Smooth muscle cell (in vitro differentiated cells): ENCODE results near the gene FOXQ1. TPM values are rescaled to one million over a fixed set of nuclear protein-coding genes. Genes with fewer than 3 reads are reported as not detected.

Experiments used
- DNase-seq: peaks from one replicate; lab custom pipeline; 2025; ENCODE audit not compliant: unreplicated experiment; lab: John Stamatoyannopoulos, UW
- H2AFZ ChIP-seq: fragments of 200-600 bp; sonication (generic); 2 replicates; pipeline ENCODE4 v1.6.0; 2016; ENCODE audit warnings: antibody characterized with exemption, low read depth, mild to moderate bottlenecking
- H3F3A ChIP-seq: fragments of 200-600 bp; sonication (generic); 2 replicates; pipeline ENCODE4 v1.6.0; 2017; ENCODE audit warnings: antibody characterized with exemption, low read depth
- H3K27ac ChIP-seq: fragments of 200-600 bp; sonication (generic); 2 replicates; pipeline ENCODE4 v1.5.1; 2016; ENCODE audit warnings: low read depth, mild to moderate bottlenecking
- H3K27me3 ChIP-seq: fragments of 200-600 bp; sonication (generic); 2 replicates; pipeline ENCODE4 v1.6.1; 2016; ENCODE audit warnings: low read depth, mild to moderate bottlenecking
- H3K36me3 ChIP-seq: fragments of 200-600 bp; sonication (generic); 2 replicates; pipeline ENCODE4 v1.5.1; 2016; ENCODE audit warnings: low read depth
- H3K4me1 ChIP-seq: fragments of 200-600 bp; sonication (generic); 2 replicates; pipeline ENCODE4 v1.5.1; 2016; ENCODE audit warnings: low read depth
- H3K4me2 ChIP-seq: fragments of 200-600 bp; sonication (generic); 2 replicates; pipeline ENCODE4 v1.6.0; 2016; ENCODE audit warnings: mild to moderate bottlenecking
- H3K4me3 ChIP-seq: fragments of 200-600 bp; sonication (generic); 2 replicates; pipeline ENCODE4 v1.5.1; 2016; ENCODE audit warnings: mild to moderate bottlenecking
- H3K79me2 ChIP-seq: fragments of 200-600 bp; sonication (generic); 2 replicates; pipeline ENCODE4 v1.6.0; 2016; ENCODE audit warnings: low read depth, mild to moderate bottlenecking
- H3K9ac ChIP-seq: fragments of 200-600 bp; sonication (generic); 2 replicates; pipeline ENCODE4 v1.6.0; 2016; ENCODE audit warnings: low read depth
- H3K9me3 ChIP-seq: fragments of 200-600 bp; sonication (generic); replicated peaks from 2 replicates; pipeline ENCODE4 v1.5.1; 2016; ENCODE audit warnings: low read depth
- H4K20me1 ChIP-seq: fragments of 200-600 bp; sonication (generic); 2 replicates; pipeline ENCODE4 v1.6.0; 2016; ENCODE audit warnings: low read depth
- WGBS: methylation state at CpG from one replicate; pipeline ENCODE4 v1.1.7; 2016; ENCODE audit warnings: low lambda C conversion rate; 5-methylcytosine and 5-hydroxymethylcytosine counted together
- polyA plus RNA-seq: library from polyadenylated mRNA; unstranded; fragments of >200 nt; fragmentation: Nextera tagmentation; extraction: Ambion mirVana; gene quantifications from 2 replicates; pipeline ENCODE4 v1.2.1, GENCODE V29; 2016
- total RNA-seq: library from RNA; depleted of rRNA; stranded (reverse); fragments of >200 nt; gene quantifications from 2 replicates; pipeline ENCODE4 v1.2.3, GENCODE V29; 2014
- TF ChIP-seq, protein P1 (sequence below): fragments of 200-600 bp; sonication (generic); IDR thresholded peaks from 2 replicates; pipeline ENCODE4 v1.5.1; 2017; ENCODE audit warnings: borderline replicate concordance, mild to moderate bottlenecking, antibody characterized with exemption; ENCODE audit not compliant: insufficient read depth, poor library complexity, severe bottlenecking

Gene FOXQ1
- total and polyA plus RNA-seq, 2 experiments from 2014 or later, result 6.6 to 10.0 TPM

GRCh38 chr6:1283501-1283900 lies 28.4 kb upstream of the FOXQ1 start:
- WGBS, result 56% methylated on average over 3 of the region's 3 CpGs
- no peaks in the 10 kb centered on the region for H3K27me3 ChIP-seq
- H3K27ac ChIP-seq, result no peak overlapping the region

DNA sequence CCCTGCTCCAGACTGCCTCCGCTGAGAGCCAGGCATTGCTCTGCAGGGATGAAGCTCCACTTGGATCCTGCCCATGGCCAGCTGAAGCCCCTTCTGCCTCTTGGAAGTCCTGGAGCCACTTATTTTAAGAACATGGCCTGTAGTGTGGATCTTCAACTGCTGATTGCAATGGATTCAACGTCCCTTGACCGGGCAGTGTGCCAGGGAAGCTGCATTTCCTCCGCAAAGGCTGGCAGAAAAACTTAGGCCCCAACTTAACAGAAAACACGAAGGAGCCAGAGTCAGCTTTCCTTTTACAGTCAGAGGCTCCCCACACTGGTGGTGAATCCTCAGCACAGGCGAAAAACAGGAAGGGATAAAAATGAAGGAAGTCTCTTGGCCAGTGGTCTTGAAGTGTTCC lies 26.3 kb upstream of the FOXQ1 start:
- TF ChIP-seq, protein P1, sequence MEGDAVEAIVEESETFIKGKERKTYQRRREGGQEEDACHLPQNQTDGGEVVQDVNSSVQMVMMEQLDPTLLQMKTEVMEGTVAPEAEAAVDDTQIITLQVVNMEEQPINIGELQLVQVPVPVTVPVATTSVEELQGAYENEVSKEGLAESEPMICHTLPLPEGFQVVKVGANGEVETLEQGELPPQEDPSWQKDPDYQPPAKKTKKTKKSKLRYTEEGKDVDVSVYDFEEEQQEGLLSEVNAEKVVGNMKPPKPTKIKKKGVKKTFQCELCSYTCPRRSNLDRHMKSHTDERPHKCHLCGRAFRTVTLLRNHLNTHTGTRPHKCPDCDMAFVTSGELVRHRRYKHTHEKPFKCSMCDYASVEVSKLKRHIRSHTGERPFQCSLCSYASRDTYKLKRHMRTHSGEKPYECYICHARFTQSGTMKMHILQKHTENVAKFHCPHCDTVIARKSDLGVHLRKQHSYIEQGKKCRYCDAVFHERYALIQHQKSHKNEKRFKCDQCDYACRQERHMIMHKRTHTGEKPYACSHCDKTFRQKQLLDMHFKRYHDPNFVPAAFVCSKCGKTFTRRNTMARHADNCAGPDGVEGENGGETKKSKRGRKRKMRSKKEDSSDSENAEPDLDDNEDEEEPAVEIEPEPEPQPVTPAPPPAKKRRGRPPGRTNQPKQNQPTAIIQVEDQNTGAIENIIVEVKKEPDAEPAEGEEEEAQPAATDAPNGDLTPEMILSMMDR, result no peak
- Histone ChIP-seq H2AFZ (peak overlapping the region; percentile 33), H3K79me2 (no peaks in the 10 kb centered on the region), H3K4me2 (peak overlapping the region; percentile 37), H3K9me3 (no peaks in the 10 kb centered on the region), H3K27me3 (no peaks in the 10 kb centered on the region), H3F3A (peaks cover 5% of the 10 kb centered on the region), H4K20me1 (no peaks in the 10 kb centered on the region), H3K27ac (peak overlapping the region; percentile 89), H3K4me1 (no peaks in the 10 kb centered on the region), H3K36me3 (no peaks in the 10 kb centered on the region), H3K4me3 (no peak overlapping the region), H3K9ac (peak overlapping the region; percentile 13)
- WGBS, result 65% methylated on average over 6 of the region's 6 CpGs
- DNase-seq, result no peak

More at GRCh38 chr6:1283501-1283900, 28.4 kb upstream of the FOXQ1 start:
- Histone ChIP-seq H4K20me1 (no peaks in the 10 kb centered on the region), H3K4me1 (no peaks in the 10 kb centered on the region), H3F3A (peaks cover 5% of the 10 kb centered on the region), H3K9me3 (no peaks in the 10 kb centered on the region), H3K4me3 (no peak overlapping the region), H2AFZ (no peak overlapping the region), H3K4me2 (no peak overlapping the region), H3K9ac (no peak overlapping the region), H3K79me2 (no peaks in the 10 kb centered on the region), H3K36me3 (no peaks in the 10 kb centered on the region)
- TF ChIP-seq, protein P1, result no peak
- no peak for DNase-seq

- Histone ChIP-seq H3K36me3 (no peaks in the 10 kb centered on the region), H3K4me1 (no peaks in the 10 kb centered on the region), H3K4me2 (peak overlapping the region; percentile 37), H3K27me3 (no peaks in the 10 kb centered on the region), H3F3A (peaks cover 5% of the 10 kb centered on the region), H3K4me3 (no peak overlapping the region), H3K27ac (peak overlapping the region; percentile 89), H3K79me2 (no peaks in the 10 kb centered on the region), H3K9me3 (no peaks in the 10 kb centered on the region), H3K9ac (peak overlapping the region; percentile 53), H2AFZ (peak overlapping the region; percentile 33), H4K20me1 (no peaks in the 10 kb centered on the region)
- WGBS, result 40% methylated on average over 4 of the region's 4 CpGs
- no peak for DNase-seq
- TF ChIP-seq, protein P1, result no peak
Measured at GRCh38 chr6:1285956-1286355, 25.9 kb upstream of the FOXQ1 start.

GRCh38 chr6:1287103-1287591 lies 24.8 kb upstream of the FOXQ1 start:
- H3K9me3 ChIP-seq, result no peaks in the 10 kb centered on the region
- no peaks in the 10 kb centered on the region for H4K20me1 ChIP-seq
- no peaks in the 10 kb centered on the region for H3K4me1 ChIP-seq
- no peaks in the 10 kb centered on the region for H3K27me3 ChIP-seq
- H2AFZ ChIP-seq, result no peak overlapping the region
- no peak for DNase-seq
- H3K4me3 ChIP-seq, result no peak overlapping the region
- peak overlapping the region; percentile 53 for H3K9ac ChIP-seq
- H3K27ac ChIP-seq, result peak overlapping the region; percentile 89
- 43% methylated on average over 7 of the region's 7 CpGs for WGBS
- TF ChIP-seq, protein P1, result no peak
- peaks cover 5% of the 10 kb centered on the region for H3F3A ChIP-seq
- peak overlapping the region; percentile 36 for H3K4me2 ChIP-seq
- no peaks in the 10 kb centered on the region for H3K36me3 ChIP-seq
- no peaks in the 10 kb centered on the region for H3K79me2 ChIP-seq
